CD8-positive, alpha-beta memory T cell (primary cell): Measurements from ENCODE around the gene MRPL42. TPM values are rescaled to one million over a fixed set of nuclear protein-coding genes. Genes with fewer than 3 reads are reported as not detected.

Experiments
- CTCF ChIA-PET: fragments of 350-600 bp; sonication (Branson Sonifier 250); formaldehyde crosslinking; loops from one replicate; lab custom pipeline; 2021; ENCODE audit warnings: antibody characterized with exemption; lab: Charles Lee
- POLR2A ChIA-PET: fragments of 350-600 bp; sonication (Branson Sonifier 250); formaldehyde crosslinking; loops from one replicate; lab custom pipeline; 2021; ENCODE audit warnings: antibody characterized with exemption; lab: Charles Lee
- DNase-seq, 5 donors: peaks; one replicate each; pipeline versions ENCODE4 v3.0.0 to v3.0.0-alpha.2; 2020 to 2022; ENCODE audit warnings: mixed read lengths in 1 of 5
- H3K27ac ChIP-seq: one replicate; pipeline ENCODE4 v1.7.0; 2013; ENCODE audit warnings: low read depth, mild to moderate bottlenecking, low read length, moderate library complexity
- H3K27me3 ChIP-seq: 2 replicates; pipeline ENCODE4 v1.7.0; 2013; ENCODE audit warnings: low read length, mild to moderate bottlenecking; ENCODE audit not compliant: insufficient read depth, poor library complexity, severe bottlenecking
- H3K36me3 ChIP-seq: 2 replicates; pipeline ENCODE4 v1.7.0; 2013; ENCODE audit warnings: mild to moderate bottlenecking, low read length, moderate library complexity; ENCODE audit not compliant: insufficient read depth
- H3K4me1 ChIP-seq: 2 replicates; pipeline ENCODE4 v1.7.0; 2013; ENCODE audit warnings: mild to moderate bottlenecking, low read length, moderate library complexity; ENCODE audit not compliant: insufficient read depth
- H3K4me3 ChIP-seq: 2 replicates; pipeline ENCODE4 v1.7.0; 2013; ENCODE audit warnings: mild to moderate bottlenecking, low read length
- H3K9me3 ChIP-seq: 2 replicates; pipeline ENCODE4 v1.7.0; 2013; ENCODE audit warnings: mild to moderate bottlenecking, low read length
- H3K27ac Mint-ChIP-seq, 8 donors: one replicate each; pipeline ENCODE4 v1.8.0; 2020 to 2021; ENCODE audit warnings: mixed read lengths in 8 of 8, mild to moderate bottlenecking in 6 of 8, inconsistent platforms in 3 of 8, moderate library complexity in 3 of 8
- H3K27me3 Mint-ChIP-seq, 2 donors: one replicate each; pipeline ENCODE4 v1.8.0; 2020 to 2021; ENCODE audit warnings: mixed read lengths in 2 of 2, mild to moderate bottlenecking in 1 of 2, moderate library complexity in 1 of 2
- H3K36me3 Mint-ChIP-seq, 3 donors: one replicate each; pipeline ENCODE4 v1.8.0; 2020 to 2021; ENCODE audit warnings: mixed read lengths in 3 of 3, inconsistent platforms in 1 of 3, mild to moderate bottlenecking in 1 of 3
- H3K4me1 Mint-ChIP-seq, 3 donors: one replicate each; pipeline ENCODE4 v1.8.0; 2020 to 2021; ENCODE audit warnings: mixed read lengths in 3 of 3, inconsistent platforms in 1 of 3, mild to moderate bottlenecking in 1 of 3
- H3K4me3 Mint-ChIP-seq, 7 donors: one replicate each; pipeline ENCODE4 v1.8.0; 2020 to 2021; ENCODE audit warnings: mixed read lengths in 7 of 7, mild to moderate bottlenecking in 6 of 7, moderate library complexity in 4 of 7, inconsistent platforms in 2 of 7
- H3K9me3 Mint-ChIP-seq, 5 donors: one replicate each; pipeline ENCODE4 v1.8.0; 2020 to 2022; ENCODE audit warnings: mixed read lengths in 5 of 5, mild to moderate bottlenecking in 3 of 5, moderate library complexity in 2 of 5, inconsistent platforms in 1 of 5
- polyA plus RNA-seq: library from polyadenylated mRNA; unstranded; fragments of 300-500 nt; fragmentation: Illumina TruSeq; gene quantifications from one replicate; pipeline ENCODE4 v1.2.3, GENCODE V29; 2021
- total RNA-seq, 2 experiments: library from RNA; stranded (reverse); gene quantifications; one replicate each; pipeline ENCODE4 v1.2.3, GENCODE V29; 2021

Gene MRPL42
- total and polyA plus RNA-seq, 3 experiments from 2014 or later: 57.1 to 87.2 (median 84.1) TPM

GRCh38 chr12:93502802-93503623, 35.7 kb downstream of the MRPL42 start:
- H3K9me3 Mint-ChIP-seq: no peaks in the 10 kb centered on the region
- H3K27me3 Mint-ChIP-seq: no peaks in the 10 kb centered on the region
- POLR2A ChIA-PET: interaction anchor here (1.9 kb wide), 1 partner anchor 599 kb away, joined by 11 read pairs; no protein-coding TSS in a partner anchor

GRCh38 chr12:93507165-93507564, 39.9 kb downstream of the MRPL42 start:
- no peaks in the 10 kb centered on the region for H3K27me3 Mint-ChIP-seq
- Histone ChIP-seq H3K36me3 (no peaks in the 10 kb centered on the region), H3K4me3 (no peak overlapping the region), H3K27me3 (no peaks in the 10 kb centered on the region), H3K4me1 (no peaks in the 10 kb centered on the region), H3K9me3 (no peaks in the 10 kb centered on the region), H3K27ac (no peak overlapping the region)
- H3K36me3 Mint-ChIP-seq: peaks cover 0 to 24% (median 4%) of the 10 kb centered on the region in 3 donors
- H3K27ac Mint-ChIP-seq: peak overlapping the region in 2 of 8 donors; percentile 22 to 62
- POLR2A ChIA-PET: no interaction called here
- no peaks in the 10 kb centered on the region for H3K4me1 Mint-ChIP-seq
- DNase-seq: no peak
- CTCF ChIA-PET: interaction anchor here (7.9 kb wide), 1 partner anchor 594 kb away, joined by 254 read pairs; no protein-coding TSS in a partner anchor
- H3K4me3 Mint-ChIP-seq: no peak overlapping the region
- no peaks in the 10 kb centered on the region for H3K9me3 Mint-ChIP-seq

More at GRCh38 chr12:93502802-93503623, 35.7 kb downstream of the MRPL42 start:
- Mint-ChIP-seq H3K4me3 (no peak overlapping the region), H3K36me3 (peaks cover 0 to 36% (median 8%) of the 10 kb centered on the region in 3 donors), H3K4me1 (no peaks in the 10 kb centered on the region), H3K27ac (peak overlapping the region in 1 of 8 donors; percentile 68)
- peak; percentile 37 to 61 (median 50) for DNase-seq
- Histone ChIP-seq H3K27ac (no peak overlapping the region), H3K36me3 (no peaks in the 10 kb centered on the region), H3K4me3 (no peak overlapping the region), H3K4me1 (no peaks in the 10 kb centered on the region), H3K27me3 (no peaks in the 10 kb centered on the region), H3K9me3 (no peaks in the 10 kb centered on the region)
- CTCF ChIA-PET: interaction anchor here (0.7 to 7.9 kb wide), 19 partner anchors 8 to 722 kb away, joined by 3 to 254 read pairs (median 4); no protein-coding TSS in a partner anchor

- no peak for DNase-seq
- peak overlapping the region in 1 of 8 donors; percentile 32 for H3K27ac Mint-ChIP-seq
- no peak overlapping the region for H3K4me3 ChIP-seq
- H3K4me1 ChIP-seq: no peaks in the 10 kb centered on the region
- ChIA-PET POLR2A (no interaction called here), CTCF (interaction anchor here (3.5 kb wide), 1 partner anchor 592 kb away, joined by 18 read pairs; no protein-coding TSS in a partner anchor)
- no peak overlapping the region for H3K4me3 Mint-ChIP-seq
- H3K4me1 Mint-ChIP-seq: no peaks in the 10 kb centered on the region
- peaks cover 0 to 14% (median 3%) of the 10 kb centered on the region in 3 donors for H3K36me3 Mint-ChIP-seq
- H3K27me3 ChIP-seq: no peaks in the 10 kb centered on the region
- H3K9me3 Mint-ChIP-seq: no peaks in the 10 kb centered on the region
- H3K36me3 ChIP-seq: no peaks in the 10 kb centered on the region
- no peaks in the 10 kb centered on the region for H3K27me3 Mint-ChIP-seq
- no peaks in the 10 kb centered on the region for H3K9me3 ChIP-seq
- no peak overlapping the region for H3K27ac ChIP-seq
These were observed 42.2 kb downstream of the MRPL42 start for GRCh38 chr12:93509506-93509905.

GRCh38 chr12:93514853-93515252, 47.5 kb downstream of the MRPL42 start:
- CTCF ChIA-PET: interaction anchor here (0.7 to 3.7 kb wide), 3 partner anchors 12 to 587 kb away, joined by 3 to 26 read pairs (median 7); no protein-coding TSS in a partner anchor
- Mint-ChIP-seq H3K9me3 (no peaks in the 10 kb centered on the region), H3K4me3 (no peak overlapping the region), H3K4me1 (no peaks in the 10 kb centered on the region), H3K27ac (no peak overlapping the region), H3K27me3 (no peaks in the 10 kb centered on the region), H3K36me3 (peaks cover 0 to 2% (median 0%) of the 10 kb centered on the region in 3 donors)
- no peaks in the 10 kb centered on the region for H3K27me3 ChIP-seq
- no peak overlapping the region for H3K4me3 ChIP-seq
- POLR2A ChIA-PET: no interaction called here
- no peak overlapping the region for H3K27ac ChIP-seq
- H3K4me1 ChIP-seq: no peaks in the 10 kb centered on the region
- no peaks in the 10 kb centered on the region for H3K9me3 ChIP-seq
- H3K36me3 ChIP-seq: no peaks in the 10 kb centered on the region
- DNase-seq: no peak

GRCh38 chr12:93518725-93519124, 51.4 kb downstream of the MRPL42 start:
- Histone ChIP-seq H3K36me3 (no peaks in the 10 kb centered on the region), H3K4me1 (no peaks in the 10 kb centered on the region), H3K9me3 (no peaks in the 10 kb centered on the region), H3K27me3 (no peaks in the 10 kb centered on the region), H3K27ac (no peak overlapping the region), H3K4me3 (no peak overlapping the region)
- Mint-ChIP-seq H3K9me3 (no peaks in the 10 kb centered on the region), H3K4me1 (peaks cover 0 to 12% (median 2%) of the 10 kb centered on the region in 3 donors), H3K36me3 (no peaks in the 10 kb centered on the region), H3K27ac (no peak overlapping the region), H3K27me3 (peaks cover 0 to 6% of the 10 kb centered on the region in 2 donors), H3K4me3 (no peak overlapping the region)
- CTCF ChIA-PET: interaction anchor here (1.0 kb wide), 1 partner anchor 583 kb away, joined by 5 read pairs; no protein-coding TSS in a partner anchor
- POLR2A ChIA-PET: no interaction called here
- no peak for DNase-seq

GRCh38 chr12:93519859-93520258, 52.5 kb downstream of the MRPL42 start:
- no peaks in the 10 kb centered on the region for H3K4me1 ChIP-seq
- Mint-ChIP-seq H3K4me1 (peaks cover 0 to 12% (median 2%) of the 10 kb centered on the region in 3 donors), H3K4me3 (no peak overlapping the region), H3K27me3 (peaks cover 5 to 14% of the 10 kb centered on the region in 2 donors), H3K27ac (peak overlapping the region in 1 of 8 donors; percentile 36), H3K36me3 (no peaks in the 10 kb centered on the region), H3K9me3 (no peaks in the 10 kb centered on the region)
- no peak for DNase-seq
- no peaks in the 10 kb centered on the region for H3K36me3 ChIP-seq
- ChIA-PET CTCF (no interaction called here), POLR2A (no interaction called here)
- no peaks in the 10 kb centered on the region for H3K9me3 ChIP-seq
- no peak overlapping the region for H3K27ac ChIP-seq
- no peak overlapping the region for H3K4me3 ChIP-seq
- H3K27me3 ChIP-seq: no peaks in the 10 kb centered on the region

GRCh38 chr12:93520454-93520853, 53.1 kb downstream of the MRPL42 start:
- ChIA-PET CTCF (no interaction called here), POLR2A (no interaction called here)
- peaks cover 5 to 16% of the 10 kb centered on the region in 2 donors for H3K27me3 Mint-ChIP-seq
- Histone ChIP-seq H3K9me3 (no peaks in the 10 kb centered on the region), H3K4me3 (no peak overlapping the region), H3K27ac (no peak overlapping the region), H3K36me3 (no peaks in the 10 kb centered on the region), H3K4me1 (no peaks in the 10 kb centered on the region), H3K27me3 (no peaks in the 10 kb centered on the region)
- H3K36me3 Mint-ChIP-seq: no peaks in the 10 kb centered on the region
- peaks cover 0 to 12% (median 2%) of the 10 kb centered on the region in 3 donors for H3K4me1 Mint-ChIP-seq
- H3K9me3 Mint-ChIP-seq: no peaks in the 10 kb centered on the region
- H3K27ac Mint-ChIP-seq: no peak overlapping the region
- no peak for DNase-seq
- no peak overlapping the region for H3K4me3 Mint-ChIP-seq
